Stomach (tissue), 9 donors: ENCODE results near the gene BTG1. TPM values are rescaled to one million over a fixed set of nuclear protein-coding genes. Genes with fewer than 3 reads are reported as not detected.

Experiments
- DNase-seq, 2 donors: peaks; one replicate each; pipeline versions ENCODE4 v3.0.0 to v3.0.0-alpha.2; 2013 to 2019
- H3K27ac ChIP-seq, 5 donors: fragments of 200-600 bp in 4 of 5; sonication (generic) in 4 of 5; one replicate each; pipeline ENCODE4 v1.5.1; 2013 to 2019; ENCODE audit warnings: mild to moderate bottlenecking in 1 of 5, moderate library complexity in 1 of 5
- H3K27me3 ChIP-seq, 3 donors: fragments of 200-600 bp; sonication (generic); one replicate each; pipeline ENCODE4 v1.5.1; 2017 to 2019; ENCODE audit warnings: mixed run types in 1 of 3
- H3K36me3 ChIP-seq, 4 donors: fragments of 200-600 bp; sonication (generic); 1 replicate in 3 of 4; 2 replicates in 1 of 4; pipeline ENCODE4 v1.5.1; 2016 to 2019
- H3K4me1 ChIP-seq, 4 donors: fragments of 200-600 bp; sonication (generic); one replicate each; pipeline ENCODE4 v1.5.1; 2016 to 2019
- H3K4me3 ChIP-seq, 4 donors: fragments of 200-600 bp; sonication (generic) in 3 of 4; one replicate each; pipeline ENCODE4 v1.5.1; 2016 to 2019; ENCODE audit warnings: mild to moderate bottlenecking in 1 of 4
- H3K9me3 ChIP-seq, 4 donors: fragments of 200-600 bp; sonication (generic); one replicate each; pipeline ENCODE4 v1.5.1; 2016 to 2019
- EP300 ChIP-seq: sonication (generic); formaldehyde crosslinking; IDR thresholded peaks from one replicate; pipeline ENCODE4 v1.6.1; 2017; ENCODE audit warnings: antibody characterized with exemption
- POLR2A ChIP-seq, 4 donors: fragments of 450-650 bp; IDR thresholded peaks; one replicate each; pipeline ENCODE4 v1.6.1; 2016; ENCODE audit warnings: antibody characterized with exemption in 4 of 4, control low read depth in 2 of 4, mild to moderate bottlenecking in 1 of 4, moderate library complexity in 1 of 4
- POLR2AphosphoS5 ChIP-seq, 3 donors: sonication (generic); formaldehyde crosslinking; IDR thresholded peaks; one replicate each; pipeline ENCODE4 v1.6.1; 2016; ENCODE audit warnings: antibody characterized with exemption in 3 of 3
- WGBS, 5 donors: extraction: QIAGEN DNeasy Blood & Tissue Kit in 3 of 5; methylation state at CpG; one replicate each; pipeline versions ENCODE4 v1.1.5 to v1.1.7; 2013 to 2018; 5-methylcytosine and 5-hydroxymethylcytosine counted together
- intact Hi-C: fragments of 100-400 bp; cut with DNase I; formaldehyde crosslinking; loops from one replicate; pipeline ENCODE4 v1.15.1; 2023; ENCODE audit warnings: low total_unique reads
- polyA plus RNA-seq, 3 donors: library from polyadenylated mRNA; stranded (reverse); fragments of 200-250 nt; gene quantifications; one replicate each; pipeline ENCODE4 v1.2.3, GENCODE V29; 2013
- total RNA-seq, 5 donors: library from RNA; depleted of rRNA; stranded (reverse); fragments of >200 nt; gene quantifications; one replicate each; pipeline versions ENCODE4 v1.1.0 to v1.2.3, GENCODE V29; 2014 to 2016
- TF ChIP-seq, protein P1 (sequence below), 7 experiments: fragments of 450-650 bp in 4 of 7; fragments of 200-600 bp in 3 of 7; sonication (generic) in 3 of 7; IDR thresholded peaks; one replicate each; pipeline ENCODE4 v1.5.1; 2016 to 2019; ENCODE audit warnings: antibody characterized with exemption in 7 of 7, control low read depth in 2 of 7, mild to moderate bottlenecking in 1 of 7
- donor health status: healthy with polysubstance abuse.
- donor health status: Bipolar disorder and iron deficiency.
- donor health status: healthy.

The BTG1 gene
- total and polyA plus RNA-seq, 8 donors: 20.5 to 108 (median 39.9) TPM

DNA sequence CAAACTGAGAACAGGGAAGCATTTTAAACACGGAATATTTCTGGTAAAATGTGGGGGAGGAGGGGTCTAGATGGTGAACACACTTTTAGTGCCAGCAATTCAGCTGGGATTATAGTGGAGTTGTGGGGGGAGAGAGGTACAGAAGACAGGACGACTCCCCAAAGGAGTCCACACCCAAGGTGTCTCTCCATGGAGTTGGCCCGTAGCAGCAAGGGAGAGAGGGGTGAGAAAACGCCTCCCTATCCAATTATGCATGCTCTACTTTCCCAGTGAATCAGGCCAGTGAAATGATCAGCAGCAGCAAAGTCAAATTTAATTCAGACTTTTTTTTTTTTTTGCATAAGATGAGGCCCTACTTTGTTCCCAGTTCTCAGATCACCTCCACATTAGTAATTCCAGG is 38.6 kb downstream of the BTG1 start:
- TF ChIP-seq EP300: no peak
- TF ChIP-seq POLR2A (IDR thresholded peaks at IDR 0.05): no peak
- TF ChIP-seq, protein P1, sequence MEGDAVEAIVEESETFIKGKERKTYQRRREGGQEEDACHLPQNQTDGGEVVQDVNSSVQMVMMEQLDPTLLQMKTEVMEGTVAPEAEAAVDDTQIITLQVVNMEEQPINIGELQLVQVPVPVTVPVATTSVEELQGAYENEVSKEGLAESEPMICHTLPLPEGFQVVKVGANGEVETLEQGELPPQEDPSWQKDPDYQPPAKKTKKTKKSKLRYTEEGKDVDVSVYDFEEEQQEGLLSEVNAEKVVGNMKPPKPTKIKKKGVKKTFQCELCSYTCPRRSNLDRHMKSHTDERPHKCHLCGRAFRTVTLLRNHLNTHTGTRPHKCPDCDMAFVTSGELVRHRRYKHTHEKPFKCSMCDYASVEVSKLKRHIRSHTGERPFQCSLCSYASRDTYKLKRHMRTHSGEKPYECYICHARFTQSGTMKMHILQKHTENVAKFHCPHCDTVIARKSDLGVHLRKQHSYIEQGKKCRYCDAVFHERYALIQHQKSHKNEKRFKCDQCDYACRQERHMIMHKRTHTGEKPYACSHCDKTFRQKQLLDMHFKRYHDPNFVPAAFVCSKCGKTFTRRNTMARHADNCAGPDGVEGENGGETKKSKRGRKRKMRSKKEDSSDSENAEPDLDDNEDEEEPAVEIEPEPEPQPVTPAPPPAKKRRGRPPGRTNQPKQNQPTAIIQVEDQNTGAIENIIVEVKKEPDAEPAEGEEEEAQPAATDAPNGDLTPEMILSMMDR (IDR thresholded peaks at IDR 0.05): no peak
- no peak for TF ChIP-seq POLR2AphosphoS5 (IDR thresholded peaks at IDR 0.05)
- H3K27me3 ChIP-seq: no peaks in the 10 kb centered on the region
- no peaks in the 10 kb centered on the region for H3K36me3 ChIP-seq
- H3K4me1 ChIP-seq: peaks cover 8 to 45% (median 21%) of the 10 kb centered on the region in 4 donors
- WGBS, 5 donors: 54 to 83% (median 73%) methylated on average over 4 of the region's 4 CpGs
- H3K27ac ChIP-seq: peak overlapping the region in 3 of 5 donors; percentile 16 to 51 (median 29)
- H3K9me3 ChIP-seq: no peaks in the 10 kb centered on the region
- intact Hi-C loops: no loop called here
- H3K4me3 ChIP-seq: no peak overlapping the region
- no peak for DNase-seq

DNA sequence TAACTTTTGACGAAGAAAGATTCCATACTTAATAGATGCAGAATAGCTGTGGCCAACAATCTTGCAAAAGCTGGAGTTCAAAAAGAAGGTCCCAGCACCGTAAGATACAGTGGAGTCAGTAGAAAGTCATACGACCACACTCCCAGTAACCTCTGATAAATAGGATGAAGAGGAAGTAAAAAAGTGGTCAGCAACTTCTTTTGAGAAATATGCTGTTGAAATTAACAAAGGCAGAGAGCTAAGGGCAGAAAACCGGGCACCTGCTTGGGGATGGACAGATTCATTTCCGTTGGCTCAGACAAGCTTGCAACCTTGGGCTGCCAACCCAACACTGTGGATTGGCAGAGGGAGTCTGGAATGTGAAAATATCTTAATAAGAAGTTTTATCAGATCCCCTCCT is 40.0 kb downstream of the BTG1 start:
- intact Hi-C loops: no loop called here
- no peaks in the 10 kb centered on the region for H3K36me3 ChIP-seq
- H3K4me3 ChIP-seq: no peak overlapping the region
- peaks cover 8 to 45% (median 21%) of the 10 kb centered on the region in 4 donors for H3K4me1 ChIP-seq
- no peaks in the 10 kb centered on the region for H3K9me3 ChIP-seq
- H3K27ac ChIP-seq: peak overlapping the region in 1 of 5 donors; percentile 29
- 61 to 78% (median 77%) methylated on average over 5 of the region's 5 CpGs for WGBS, 5 donors
- no peak for DNase-seq
- H3K27me3 ChIP-seq: no peaks in the 10 kb centered on the region
- TF ChIP-seq POLR2A (IDR thresholded peaks at IDR 0.05) (no peak), EP300 (no peak), POLR2AphosphoS5 (IDR thresholded peaks at IDR 0.05) (no peak)
- TF ChIP-seq, protein P1 (IDR thresholded peaks at IDR 0.05): no peak

DNA sequence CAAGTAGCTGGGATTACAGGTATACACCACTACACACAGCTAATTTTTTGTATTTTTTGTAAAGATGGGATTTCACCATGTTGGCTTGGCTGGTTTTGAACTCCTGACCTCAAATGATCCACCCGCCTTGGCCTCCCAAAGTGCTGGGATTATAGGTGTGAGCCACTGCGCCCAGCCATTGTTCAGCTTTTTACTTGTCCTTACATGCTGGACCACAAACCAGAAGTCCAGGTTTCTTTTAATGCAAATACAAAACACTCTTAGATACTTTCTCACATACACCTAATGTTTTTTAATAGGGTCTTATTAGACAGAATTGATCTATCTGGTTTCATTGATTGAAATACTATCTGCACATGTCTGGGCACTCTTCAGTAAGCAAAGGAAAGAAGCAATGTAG is 40.5 kb downstream of the BTG1 start:
- intact Hi-C loops: no loop called here
- no peak overlapping the region for H3K4me3 ChIP-seq
- peaks cover 8 to 45% (median 21%) of the 10 kb centered on the region in 4 donors for H3K4me1 ChIP-seq
- H3K9me3 ChIP-seq: no peaks in the 10 kb centered on the region
- H3K36me3 ChIP-seq: no peaks in the 10 kb centered on the region
- TF ChIP-seq, protein P1 (IDR thresholded peaks at IDR 0.05): no peak
- TF ChIP-seq POLR2AphosphoS5 (IDR thresholded peaks at IDR 0.05) (no peak), POLR2A (IDR thresholded peaks at IDR 0.05) (no peak), EP300 (no peak)
- WGBS, 5 donors: 65 to 100% (median 96%) methylated on average over 2 of the region's 2 CpGs
- no peaks in the 10 kb centered on the region for H3K27me3 ChIP-seq
- no peak for DNase-seq
- peak overlapping the region in 1 of 5 donors; percentile 14 for H3K27ac ChIP-seq

DNA sequence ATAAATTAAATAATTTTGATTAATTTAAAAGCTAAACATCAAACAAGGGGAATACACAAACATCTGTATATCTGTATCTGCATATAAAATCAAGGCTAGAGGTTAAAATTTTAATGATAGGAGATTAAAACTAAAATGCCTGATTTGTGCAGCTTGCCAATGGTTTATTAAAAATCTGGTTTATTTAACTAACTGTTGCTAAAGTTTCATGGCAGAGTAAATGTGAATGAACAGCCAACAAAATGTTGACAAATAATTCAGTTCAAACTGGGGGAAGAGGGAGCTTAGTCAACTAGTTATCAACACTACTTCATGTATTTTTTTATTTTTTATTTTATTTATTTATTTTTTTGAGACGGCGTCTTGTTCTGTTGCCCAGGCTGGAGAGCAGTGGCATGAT is 43.0 kb downstream of the BTG1 start:
- Histone ChIP-seq H3K4me3 (no peak overlapping the region), H3K27ac (no peak overlapping the region), H3K4me1 (peaks cover 10 to 44% (median 17%) of the 10 kb centered on the region in 4 donors), H3K36me3 (no peaks in the 10 kb centered on the region), H3K27me3 (no peaks in the 10 kb centered on the region), H3K9me3 (no peaks in the 10 kb centered on the region)
- no peak for DNase-seq
- intact Hi-C loops: no loop called here
- TF ChIP-seq EP300 (no peak), POLR2AphosphoS5 (IDR thresholded peaks at IDR 0.05) (no peak), POLR2A (IDR thresholded peaks at IDR 0.05) (no peak)
- WGBS, 5 donors: 71 to 90% (median 89%) methylated on average over 2 of the region's 2 CpGs

DNA sequence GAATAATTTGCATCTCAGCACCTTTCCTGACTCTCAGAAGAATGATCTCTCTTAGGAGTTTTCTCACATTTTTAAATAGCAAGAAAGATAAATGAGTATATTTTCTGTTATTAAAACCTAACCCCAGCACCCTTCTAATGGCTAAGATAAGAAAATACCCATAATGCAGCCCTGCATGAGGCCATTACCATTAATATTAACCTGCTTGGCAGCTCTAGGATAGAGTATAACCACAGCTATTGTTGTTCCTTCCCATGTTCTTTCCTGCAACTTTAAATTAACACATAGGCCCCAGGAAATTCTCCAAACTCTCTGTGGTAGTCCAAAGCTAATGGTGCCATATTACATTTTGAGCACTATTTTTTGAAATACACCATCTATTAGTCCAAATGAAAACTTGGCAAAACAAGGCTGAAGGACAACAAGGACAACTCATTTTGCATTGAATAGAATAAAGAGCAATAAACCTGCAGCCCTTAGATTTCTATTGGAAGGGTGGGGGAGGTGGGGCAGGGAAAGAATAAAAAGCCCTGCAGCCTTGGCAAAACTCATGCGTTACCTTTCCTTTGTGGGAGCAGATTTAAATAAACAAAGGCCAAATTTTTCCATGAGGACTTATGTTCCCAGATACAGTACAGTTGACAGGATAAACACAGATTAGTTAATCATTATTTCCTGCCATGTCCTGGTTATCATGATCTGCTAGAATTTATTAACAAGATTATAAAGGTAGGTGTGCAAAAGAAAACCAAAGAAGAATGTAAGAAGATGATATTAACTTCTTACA is 46.9 kb downstream of the BTG1 start:
- H3K27me3 ChIP-seq: no peaks in the 10 kb centered on the region
- H3K4me3 ChIP-seq: no peak overlapping the region
- 37 to 45% (median 40%) methylated on average over 1 of the region's 1 CpG for WGBS, 5 donors
- intact Hi-C loops: no loop called here
- H3K4me1 ChIP-seq: peaks cover 4 to 39% (median 13%) of the 10 kb centered on the region in 4 donors
- peak overlapping the region in 1 of 5 donors; percentile 24 for H3K27ac ChIP-seq
- DNase-seq: peak in 1 of 2 donors; percentile 43
- no peak for TF ChIP-seq POLR2AphosphoS5 (IDR thresholded peaks at IDR 0.05)
- TF ChIP-seq EP300: no peak
- TF ChIP-seq, protein P1 (IDR thresholded peaks at IDR 0.05): no peak
- no peak for TF ChIP-seq POLR2A (IDR thresholded peaks at IDR 0.05)
- no peaks in the 10 kb centered on the region for H3K36me3 ChIP-seq
- no peaks in the 10 kb centered on the region for H3K9me3 ChIP-seq
